ENCODE measurements around the gene NDUFC1.
"Not testable (repeated sequence)": the region's sequence is repeated elsewhere in the genome, so short reads cannot be mapped to it uniquely, and the experiment has no call there.

Gene NDUFC1

DNA sequence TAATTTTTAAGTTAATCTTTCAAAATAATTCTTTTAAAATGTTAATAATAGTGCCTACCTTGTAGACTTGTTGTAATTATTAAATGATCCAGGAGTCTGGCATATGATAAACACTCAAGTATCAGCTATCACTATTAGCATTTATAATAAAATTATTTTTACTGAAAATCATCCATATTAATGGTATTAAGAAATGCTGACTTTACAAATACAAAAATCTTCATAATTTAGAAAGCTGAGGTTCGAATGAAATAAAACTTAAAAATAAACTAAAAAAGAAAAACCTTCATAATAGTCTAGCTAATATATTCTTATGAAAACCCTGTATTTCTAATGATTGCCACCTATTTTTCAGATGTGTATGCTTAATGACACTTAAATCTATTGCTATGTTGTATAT is 27.5 kb downstream of the NDUFC1 start:
- H3K9me3 ChIP-seq (ENCODE audit: control insufficient read depth, insufficient read depth, low read depth, low read length): no peaks in the 10 kb centered on the region
- H3K4me1 ChIP-seq (ENCODE audit: control insufficient read depth, insufficient read depth, low read length): peaks cover 4% of the 10 kb centered on the region; the same call in 1 of the 2 replicates
- no peak overlapping the region for H3K9ac ChIP-seq (ENCODE audit: low read length)
- no peaks in the 10 kb centered on the region for H3K36me3 ChIP-seq (ENCODE audit: control insufficient read depth, insufficient read depth, low read length)
- H3K27ac ChIP-seq (ENCODE audit: low read depth, low read length): no peak overlapping the region
- no peak overlapping the region for H3K4me3 ChIP-seq (ENCODE audit: low read depth, low read length)
- H3K27me3 ChIP-seq (ENCODE audit: control insufficient read depth, insufficient read depth, low read length): peaks cover 27% of the 10 kb centered on the region

DNA sequence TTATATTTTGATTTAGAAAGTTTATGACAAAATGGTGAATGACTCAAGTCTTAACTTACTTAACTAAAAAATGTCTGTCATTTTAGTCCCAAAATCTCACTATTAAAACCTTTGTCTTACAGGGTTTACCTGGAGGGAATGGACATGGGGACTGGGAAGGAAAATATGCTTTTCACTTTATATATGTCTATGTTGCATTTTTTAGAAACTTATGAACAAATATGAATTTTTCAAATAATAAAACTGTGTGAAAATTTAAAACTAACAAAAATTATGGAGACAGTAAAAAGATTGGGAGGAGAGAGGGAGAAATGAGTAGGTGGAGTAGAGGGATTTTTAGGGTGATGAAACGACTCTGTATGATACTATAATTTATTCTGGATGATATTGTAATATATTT is 28.4 kb downstream of the NDUFC1 start:
- no peaks in the 10 kb centered on the region for H3K36me3 ChIP-seq (ENCODE audit: control insufficient read depth, insufficient read depth, low read length)
- peaks cover 18% of the 10 kb centered on the region for H3K27me3 ChIP-seq (ENCODE audit: control insufficient read depth, insufficient read depth, low read length)
- H3K4me3 ChIP-seq (ENCODE audit: low read depth, low read length): no peak overlapping the region
- no peaks in the 10 kb centered on the region for H3K9me3 ChIP-seq (ENCODE audit: control insufficient read depth, insufficient read depth, low read depth, low read length)
- peaks cover under 1% of the 10 kb centered on the region; the same call in 1 of the 2 replicates for H3K4me1 ChIP-seq (ENCODE audit: control insufficient read depth, insufficient read depth, low read length)
- H3K9ac ChIP-seq (ENCODE audit: low read length): no peak overlapping the region
- H3K27ac ChIP-seq (ENCODE audit: low read depth, low read length): no peak overlapping the region

DNA sequence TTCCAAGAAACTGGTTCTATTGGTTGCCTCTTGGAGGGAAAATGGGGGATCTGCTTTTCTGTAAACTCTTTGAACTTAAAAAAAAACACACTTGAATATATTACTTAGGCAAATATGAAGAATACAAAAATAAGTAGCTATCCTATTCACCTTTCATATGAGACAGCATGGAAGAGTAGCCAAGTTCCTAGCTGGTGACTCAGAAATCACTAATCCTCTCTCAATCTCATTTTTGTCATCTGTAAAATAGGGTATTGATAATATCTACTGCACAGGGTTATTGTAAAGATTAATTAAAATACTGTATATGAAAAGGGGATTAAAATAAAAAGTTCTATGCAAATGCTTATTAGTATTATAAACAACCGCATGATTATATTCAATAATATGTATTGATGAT is 35.0 kb downstream of the NDUFC1 start:
- Histone ChIP-seq H3K4me3 (ENCODE audit: low read depth, low read length) (no peak overlapping the region), H3K9me3 (ENCODE audit: control insufficient read depth, insufficient read depth, low read depth, low read length) (no peaks in the 10 kb centered on the region), H3K9ac (ENCODE audit: low read length) (no peak overlapping the region), H3K27ac (ENCODE audit: low read depth, low read length) (no peak overlapping the region), H3K27me3 (ENCODE audit: control insufficient read depth, insufficient read depth, low read length) (no peaks in the 10 kb centered on the region), H3K36me3 (ENCODE audit: control insufficient read depth, insufficient read depth, low read length) (no peaks in the 10 kb centered on the region), H3K4me1 (ENCODE audit: control insufficient read depth, insufficient read depth, low read length) (peaks cover 12% of the 10 kb centered on the region)

DNA sequence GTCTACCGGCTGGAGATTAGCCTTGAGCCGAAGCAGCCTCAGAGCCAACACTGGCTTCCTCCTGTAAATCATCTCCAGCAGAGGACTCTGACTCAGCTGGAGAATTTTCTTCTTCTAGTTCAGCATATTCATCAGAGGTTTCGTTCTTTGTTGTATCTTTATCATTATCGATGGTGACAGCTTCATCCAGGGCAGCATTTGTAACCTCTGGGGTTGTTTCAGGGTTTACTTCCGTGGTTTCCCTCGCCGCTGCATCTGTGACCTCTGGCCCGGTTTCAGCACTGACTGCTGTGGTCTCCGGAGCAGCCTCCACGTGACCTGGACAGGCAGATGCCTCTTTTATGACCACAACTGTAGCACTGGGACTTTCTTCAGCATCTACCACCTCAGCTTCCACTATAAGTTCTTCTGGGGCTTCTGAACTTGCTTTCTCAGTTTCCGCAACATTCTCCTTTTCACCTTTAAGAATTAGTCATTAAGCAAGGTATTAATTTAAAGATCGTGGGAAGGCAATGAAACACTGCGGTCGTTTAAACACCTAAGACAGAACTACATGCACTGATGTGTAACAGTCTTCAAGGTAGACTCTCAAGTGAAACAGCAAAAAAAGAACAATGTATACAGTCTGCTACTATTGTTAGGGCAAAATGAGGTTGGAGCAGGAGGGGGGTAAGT is 35.6 kb downstream of the NDUFC1 start:
- Histone ChIP-seq H3K4me3 (ENCODE audit: low read depth, low read length) (no peak overlapping the region), H3K9me3 (ENCODE audit: control insufficient read depth, insufficient read depth, low read depth, low read length) (no peaks in the 10 kb centered on the region), H3K27me3 (ENCODE audit: control insufficient read depth, insufficient read depth, low read length) (no peaks in the 10 kb centered on the region), H3K36me3 (ENCODE audit: control insufficient read depth, insufficient read depth, low read length) (no peaks in the 10 kb centered on the region), H3K9ac (ENCODE audit: low read length) (no peak overlapping the region), H3K27ac (ENCODE audit: low read depth, low read length) (no peak overlapping the region), H3K4me1 (ENCODE audit: control insufficient read depth, insufficient read depth, low read length) (peaks cover 12% of the 10 kb centered on the region)

DNA sequence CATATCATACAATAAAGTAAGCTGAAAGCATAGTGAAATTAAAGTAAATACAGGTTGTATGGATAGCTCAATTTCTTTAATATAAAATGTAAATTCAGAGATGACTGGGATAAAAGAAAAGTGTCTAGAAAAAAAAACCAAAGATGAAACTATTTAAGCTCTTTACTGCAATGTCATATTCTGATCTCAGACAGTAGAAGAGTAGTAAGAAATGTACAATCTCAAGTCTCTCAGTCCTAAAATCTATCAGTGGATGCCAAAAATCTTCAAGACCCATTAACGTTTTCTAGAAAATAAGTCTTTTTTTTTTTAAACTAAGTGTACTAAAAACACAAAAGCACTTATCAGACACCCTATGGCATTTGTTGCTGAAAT is 36.1 kb downstream of the NDUFC1 start:
- H3K36me3 ChIP-seq (ENCODE audit: control insufficient read depth, insufficient read depth, low read length): no peaks in the 10 kb centered on the region
- H3K27ac ChIP-seq (ENCODE audit: low read depth, low read length): no peak overlapping the region
- no peak overlapping the region for H3K9ac ChIP-seq (ENCODE audit: low read length)
- H3K9me3 ChIP-seq (ENCODE audit: control insufficient read depth, insufficient read depth, low read depth, low read length): no peaks in the 10 kb centered on the region
- H3K4me3 ChIP-seq (ENCODE audit: low read depth, low read length): no peak overlapping the region
- peaks cover 12% of the 10 kb centered on the region for H3K4me1 ChIP-seq (ENCODE audit: control insufficient read depth, insufficient read depth, low read length)
- H3K27me3 ChIP-seq (ENCODE audit: control insufficient read depth, insufficient read depth, low read length): no peaks in the 10 kb centered on the region

DNA sequence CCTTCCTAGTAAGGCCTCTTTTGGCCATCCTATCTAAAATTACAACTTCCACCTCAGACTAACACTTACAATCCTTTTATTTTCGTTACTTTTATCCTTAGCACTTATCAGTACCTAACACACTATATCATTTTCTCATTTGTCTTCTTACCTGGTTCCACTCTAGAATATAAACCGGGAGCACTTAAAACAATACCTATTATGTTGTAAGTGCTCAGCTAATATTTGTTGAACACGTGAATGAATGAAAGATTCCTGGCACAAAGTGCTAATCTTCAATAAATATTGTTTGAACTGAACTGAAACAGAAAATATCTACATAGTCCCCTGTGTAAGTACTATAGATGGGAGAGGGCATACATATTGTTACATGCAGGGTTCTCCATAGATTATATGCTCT is 36.6 kb downstream of the NDUFC1 start:
- H3K27me3 ChIP-seq (ENCODE audit: control insufficient read depth, insufficient read depth, low read length): no peaks in the 10 kb centered on the region
- H3K4me1 ChIP-seq (ENCODE audit: control insufficient read depth, insufficient read depth, low read length): peaks cover 12% of the 10 kb centered on the region
- H3K9ac ChIP-seq (ENCODE audit: low read length): no peak overlapping the region
- no peaks in the 10 kb centered on the region for H3K9me3 ChIP-seq (ENCODE audit: control insufficient read depth, insufficient read depth, low read depth, low read length)
- no peak overlapping the region for H3K27ac ChIP-seq (ENCODE audit: low read depth, low read length)
- no peaks in the 10 kb centered on the region for H3K36me3 ChIP-seq (ENCODE audit: control insufficient read depth, insufficient read depth, low read length)
- no peak overlapping the region for H3K4me3 ChIP-seq (ENCODE audit: low read depth, low read length)

DNA sequence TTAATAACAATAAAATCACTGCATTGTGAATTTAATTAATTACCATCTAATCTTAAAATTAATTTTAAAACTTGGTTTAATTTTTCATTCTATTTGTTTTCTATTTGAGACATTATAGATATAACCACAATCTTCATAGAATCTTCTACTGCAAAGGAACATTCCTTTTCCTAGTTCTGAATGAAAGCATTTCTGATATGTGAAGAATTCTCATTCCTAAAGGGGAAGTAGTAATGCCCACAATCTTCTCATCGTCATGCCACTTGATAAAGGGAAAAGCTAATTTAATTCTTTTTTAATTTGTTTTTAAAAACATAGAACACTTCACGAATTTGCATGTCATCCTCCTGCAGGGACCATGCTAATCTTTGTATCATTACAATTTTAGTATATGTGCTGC is 45.9 kb downstream of the NDUFC1 start:
- Histone ChIP-seq H3K9ac (ENCODE audit: low read length) (no peak overlapping the region), H3K4me3 (ENCODE audit: low read depth, low read length) (no peak overlapping the region), H3K27me3 (ENCODE audit: control insufficient read depth, insufficient read depth, low read length) (no peaks in the 10 kb centered on the region), H3K9me3 (ENCODE audit: control insufficient read depth, insufficient read depth, low read depth, low read length) (no peaks in the 10 kb centered on the region), H3K4me1 (ENCODE audit: control insufficient read depth, insufficient read depth, low read length) (no peaks in the 10 kb centered on the region), H3K36me3 (ENCODE audit: control insufficient read depth, insufficient read depth, low read length) (no peaks in the 10 kb centered on the region), H3K27ac (ENCODE audit: low read depth, low read length) (no peak overlapping the region)

DNA sequence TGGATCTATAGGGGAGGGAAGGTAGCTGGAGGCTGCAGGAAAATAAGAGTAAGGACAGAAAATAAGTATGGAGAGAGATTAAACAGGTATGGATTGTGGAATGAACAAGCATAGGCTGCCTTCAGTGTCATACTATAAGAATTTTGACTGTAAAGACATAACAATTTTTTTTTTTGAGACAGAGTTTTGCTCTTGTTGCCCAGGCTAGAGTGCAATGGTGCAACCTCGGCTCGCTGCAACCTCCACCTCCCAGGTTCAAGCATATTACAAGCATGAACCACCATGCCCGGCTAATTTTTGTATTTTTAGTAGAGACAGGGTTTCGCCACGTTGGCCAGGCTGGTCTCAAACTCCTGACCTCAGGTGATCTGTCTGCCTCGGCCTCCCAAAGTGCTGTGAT is 46.7 kb downstream of the NDUFC1 start:
- not testable (repeated sequence) for H3K9me3 ChIP-seq (ENCODE audit: control insufficient read depth, insufficient read depth, low read depth, low read length); H3K9ac ChIP-seq (ENCODE audit: low read length); H3K4me1 ChIP-seq (ENCODE audit: control insufficient read depth, insufficient read depth, low read length); H3K4me3 ChIP-seq (ENCODE audit: low read depth, low read length); H3K27ac ChIP-seq (ENCODE audit: low read depth, low read length); H3K27me3 ChIP-seq (ENCODE audit: control insufficient read depth, insufficient read depth, low read length); H3K36me3 ChIP-seq (ENCODE audit: control insufficient read depth, insufficient read depth, low read length)

DNA sequence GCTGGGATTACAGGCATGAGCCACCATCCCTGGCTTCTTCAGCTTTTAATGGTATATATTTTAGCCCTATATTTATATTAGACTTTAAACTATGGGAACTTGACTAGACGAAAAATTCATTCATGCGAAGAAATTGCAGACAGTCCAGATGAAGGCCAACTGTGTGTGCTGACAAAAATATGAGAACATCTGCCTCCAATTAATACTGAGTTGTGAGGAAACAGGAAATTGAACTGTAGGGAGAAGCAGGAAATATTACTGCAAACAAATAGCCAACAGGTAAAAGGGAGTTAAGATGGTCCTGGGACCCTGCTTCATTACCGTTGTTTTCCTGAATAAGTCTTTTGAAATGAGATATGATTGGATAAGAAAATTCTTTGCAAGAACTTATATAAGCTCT is 48.6 kb downstream of the NDUFC1 start:
- no peak overlapping the region for H3K4me3 ChIP-seq (ENCODE audit: low read depth, low read length)
- H3K27me3 ChIP-seq (ENCODE audit: control insufficient read depth, insufficient read depth, low read length): no peaks in the 10 kb centered on the region
- no peak overlapping the region for H3K27ac ChIP-seq (ENCODE audit: low read depth, low read length)

DNA sequence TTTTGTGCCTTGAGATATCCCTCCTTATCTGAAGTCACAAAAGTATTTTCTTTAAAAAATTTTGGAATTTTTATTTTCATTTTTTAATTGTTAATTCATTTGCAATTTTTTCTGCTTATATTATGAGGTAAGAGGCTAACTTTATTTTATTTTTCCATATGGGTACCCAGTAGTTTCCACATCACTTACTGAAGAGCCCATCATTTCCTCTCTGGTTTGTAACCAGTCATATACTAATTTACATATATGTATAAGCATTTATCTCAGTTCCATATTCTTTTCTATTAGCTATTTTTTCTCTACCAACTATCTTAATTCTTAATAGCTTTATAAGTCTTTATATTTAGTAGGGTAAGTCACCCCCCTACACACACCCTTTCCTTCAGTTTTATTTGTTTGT is 49.2 kb downstream of the NDUFC1 start:
- Histone ChIP-seq H3K4me1 (ENCODE audit: control insufficient read depth, insufficient read depth, low read length) (no peaks in the 10 kb centered on the region), H3K36me3 (ENCODE audit: control insufficient read depth, insufficient read depth, low read length) (no peaks in the 10 kb centered on the region), H3K27ac (ENCODE audit: low read depth, low read length) (no peak overlapping the region), H3K9me3 (ENCODE audit: control insufficient read depth, insufficient read depth, low read depth, low read length) (no peaks in the 10 kb centered on the region), H3K9ac (ENCODE audit: low read length) (no peak overlapping the region), H3K27me3 (ENCODE audit: control insufficient read depth, insufficient read depth, low read length) (no peaks in the 10 kb centered on the region), H3K4me3 (ENCODE audit: low read depth, low read length) (no peak overlapping the region)

More for the DNA sequence above, 48.6 kb downstream of the NDUFC1 start:
- H3K4me1 ChIP-seq (ENCODE audit: control insufficient read depth, insufficient read depth, low read length): no peaks in the 10 kb centered on the region
- no peaks in the 10 kb centered on the region for H3K36me3 ChIP-seq (ENCODE audit: control insufficient read depth, insufficient read depth, low read length)
- H3K9ac ChIP-seq (ENCODE audit: low read length): no peak overlapping the region
- H3K9me3 ChIP-seq (ENCODE audit: control insufficient read depth, insufficient read depth, low read depth, low read length): no peaks in the 10 kb centered on the region

DNA sequence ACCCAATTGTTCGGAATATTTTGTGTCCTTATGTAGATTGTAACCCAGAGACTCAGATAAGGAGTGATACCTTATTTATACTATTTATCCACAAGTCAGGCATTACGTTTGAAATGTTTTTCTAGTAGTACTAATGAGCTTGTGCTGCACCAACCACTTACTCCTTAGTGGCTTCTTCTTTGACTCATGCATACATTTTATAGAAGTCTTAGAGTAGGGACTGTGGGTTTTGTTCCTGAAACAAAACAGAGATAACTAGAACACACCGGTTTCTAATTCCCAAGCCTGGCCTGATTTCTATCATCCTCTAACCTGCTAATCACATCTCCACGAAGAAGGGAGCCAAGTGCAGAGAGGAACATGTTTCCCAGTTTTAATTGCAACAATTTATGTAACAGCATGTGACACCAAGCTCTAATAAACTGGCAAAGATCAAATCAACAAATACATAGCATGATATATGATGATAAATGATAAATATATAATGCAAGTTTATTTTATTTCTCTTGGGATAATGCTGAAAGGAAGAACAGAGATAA is 54.5 kb downstream of the NDUFC1 start:
- peaks cover under 1% of the 10 kb centered on the region; the same call in 1 of the 2 replicates for H3K4me1 ChIP-seq (ENCODE audit: control insufficient read depth, insufficient read depth, low read length)
- H3K4me3 ChIP-seq (ENCODE audit: low read depth, low read length): no peak overlapping the region
- no peak overlapping the region for H3K9ac ChIP-seq (ENCODE audit: low read length)
- no peaks in the 10 kb centered on the region for H3K27me3 ChIP-seq (ENCODE audit: control insufficient read depth, insufficient read depth, low read length)
- no peak overlapping the region for H3K27ac ChIP-seq (ENCODE audit: low read depth, low read length)
- H3K9me3 ChIP-seq (ENCODE audit: control insufficient read depth, insufficient read depth, low read depth, low read length): no peaks in the 10 kb centered on the region
- H3K36me3 ChIP-seq (ENCODE audit: control insufficient read depth, insufficient read depth, low read length): no peaks in the 10 kb centered on the region

Data from HUES6 (cell line).